Immature natural killer cell (primary cell): ENCODE data around the gene RAB12. TPM values are rescaled to one million over a fixed set of nuclear protein-coding genes. Genes with fewer than 3 reads are reported as not detected.
"Not testable (repeated sequence)": the region's sequence is repeated elsewhere in the genome, so short reads cannot be mapped to it uniquely, and the experiment has no call there.

Experiments used
- DNase-seq, 3 donors: peaks; one replicate each; pipeline ENCODE4 v3.0.0; 2022; ENCODE audit warnings: mixed read lengths in 1 of 3
- H3K27ac Mint-ChIP-seq, 6 donors: one replicate each; pipeline ENCODE4 v1.8.0; 2020; ENCODE audit warnings: mixed read lengths in 6 of 6, mild to moderate bottlenecking in 5 of 6, inconsistent platforms in 4 of 6, moderate library complexity in 3 of 6
- H3K27me3 Mint-ChIP-seq, 3 donors: one replicate each; pipeline ENCODE4 v1.8.0; 2020 to 2021; ENCODE audit warnings: low read depth in 3 of 3, mild to moderate bottlenecking in 3 of 3, mixed read lengths in 3 of 3, moderate library complexity in 3 of 3, inconsistent platforms in 1 of 3
- H3K36me3 Mint-ChIP-seq, 3 donors: one replicate each; pipeline ENCODE4 v1.8.0; 2020; ENCODE audit warnings: mixed read lengths in 3 of 3, inconsistent platforms in 2 of 3, mild to moderate bottlenecking in 2 of 3
- H3K4me1 Mint-ChIP-seq, 2 donors: one replicate each; pipeline ENCODE4 v1.8.0; 2020; ENCODE audit warnings: inconsistent platforms in 2 of 2, mild to moderate bottlenecking in 2 of 2, mixed read lengths in 2 of 2, moderate library complexity in 1 of 2
- H3K4me3 Mint-ChIP-seq, 5 donors: one replicate each; pipeline ENCODE4 v1.8.0; 2020; ENCODE audit warnings: mild to moderate bottlenecking in 5 of 5, mixed read lengths in 5 of 5, inconsistent platforms in 3 of 5, moderate library complexity in 3 of 5
- H3K9me3 Mint-ChIP-seq, 6 donors: one replicate each; pipeline ENCODE4 v1.8.0; 2020; ENCODE audit warnings: mild to moderate bottlenecking in 6 of 6, mixed read lengths in 6 of 6, inconsistent platforms in 4 of 6, moderate library complexity in 3 of 6
- polyA plus RNA-seq, 3 donors: library from polyadenylated mRNA; unstranded; fragments of 300-500 nt; fragmentation: Illumina TruSeq; gene quantifications; one replicate each; pipeline ENCODE4 v1.2.3, GENCODE V29; 2021

Gene RAB12
- polyA plus RNA-seq, 3 donors from 2014 or later, result 0.10 TPM; not detected in 2

GRCh38 chr18:8635087-8635486 is 25.9 kb downstream of the RAB12 start:
- Mint-ChIP-seq H3K27me3 (peaks cover 0 to 2% (median 1%) of the 10 kb centered on the region in 3 donors), H3K27ac (peak overlapping the region; percentile 51 to 81 (median 73)), H3K9me3 (peaks cover 0 to 1% (median 0%) of the 10 kb centered on the region in 6 donors), H3K4me1 (peaks cover 27 to 38% of the 10 kb centered on the region in 2 donors), H3K4me3 (no peak overlapping the region), H3K36me3 (peaks cover 20 to 40% (median 31%) of the 10 kb centered on the region in 3 donors)
- no peak for DNase-seq

DNA sequence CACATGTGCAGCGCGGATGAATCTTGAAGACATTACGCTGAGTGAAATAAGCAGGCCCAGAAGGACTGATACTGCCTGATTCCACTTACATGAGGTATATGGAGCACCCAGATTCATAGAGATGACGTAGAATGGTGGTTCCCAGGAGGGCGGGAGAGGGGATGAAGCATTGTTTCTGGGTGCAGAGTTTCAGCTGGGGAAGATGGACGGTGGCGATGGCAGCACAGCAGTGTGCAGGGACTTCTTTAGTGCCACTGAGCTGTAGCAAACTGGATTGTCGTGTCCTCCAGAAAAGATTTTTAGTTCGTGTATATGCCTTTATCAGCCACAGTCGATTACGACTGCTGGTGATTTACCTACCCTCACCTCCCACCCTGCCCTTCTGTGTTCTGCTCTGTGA is 30.5 kb downstream of the RAB12 start:
- no peak overlapping the region for H3K4me3 Mint-ChIP-seq
- H3K4me1 Mint-ChIP-seq, result peaks cover 6% of the 10 kb centered on the region in 2 donors
- H3K27ac Mint-ChIP-seq, result no peak overlapping the region
- no peaks in the 10 kb centered on the region for H3K27me3 Mint-ChIP-seq
- no peak for DNase-seq
- peaks cover 0 to 1% (median 0%) of the 10 kb centered on the region in 6 donors for H3K9me3 Mint-ChIP-seq
- peaks cover 37 to 43% (median 38%) of the 10 kb centered on the region in 3 donors for H3K36me3 Mint-ChIP-seq

GRCh38 chr18:8643326-8643878 is 34.2 kb downstream of the RAB12 start:
- peaks cover 18 to 32% (median 25%) of the 10 kb centered on the region in 3 donors for H3K36me3 Mint-ChIP-seq
- peaks cover 2 to 3% (median 3%) of the 10 kb centered on the region in 3 donors for H3K27me3 Mint-ChIP-seq

GRCh38 chr18:8647359-8647758 is 38.1 kb downstream of the RAB12 start:
- peaks cover 5 to 16% (median 8%) of the 10 kb centered on the region in 3 donors for H3K27me3 Mint-ChIP-seq
- not testable (repeated sequence) for H3K36me3 Mint-ChIP-seq, DNase-seq, H3K4me3 Mint-ChIP-seq, H3K4me1 Mint-ChIP-seq, H3K27ac Mint-ChIP-seq, H3K9me3 Mint-ChIP-seq

More at GRCh38 chr18:8643326-8643878, 34.2 kb downstream of the RAB12 start:
- Mint-ChIP-seq H3K4me3 (no peak overlapping the region), H3K27ac (no peak overlapping the region), H3K9me3 (peaks cover 0 to 1% (median 0%) of the 10 kb centered on the region in 6 donors), H3K4me1 (no peaks in the 10 kb centered on the region)
- no peak for DNase-seq

- not testable (repeated sequence) for H3K4me1 Mint-ChIP-seq, H3K27ac Mint-ChIP-seq, H3K36me3 Mint-ChIP-seq, DNase-seq, H3K4me3 Mint-ChIP-seq, H3K9me3 Mint-ChIP-seq
- peaks cover 8 to 16% (median 10%) of the 10 kb centered on the region in 3 donors for H3K27me3 Mint-ChIP-seq
These were observed 42.4 kb downstream of the RAB12 start for GRCh38 chr18:8651478-8652261.

DNA sequence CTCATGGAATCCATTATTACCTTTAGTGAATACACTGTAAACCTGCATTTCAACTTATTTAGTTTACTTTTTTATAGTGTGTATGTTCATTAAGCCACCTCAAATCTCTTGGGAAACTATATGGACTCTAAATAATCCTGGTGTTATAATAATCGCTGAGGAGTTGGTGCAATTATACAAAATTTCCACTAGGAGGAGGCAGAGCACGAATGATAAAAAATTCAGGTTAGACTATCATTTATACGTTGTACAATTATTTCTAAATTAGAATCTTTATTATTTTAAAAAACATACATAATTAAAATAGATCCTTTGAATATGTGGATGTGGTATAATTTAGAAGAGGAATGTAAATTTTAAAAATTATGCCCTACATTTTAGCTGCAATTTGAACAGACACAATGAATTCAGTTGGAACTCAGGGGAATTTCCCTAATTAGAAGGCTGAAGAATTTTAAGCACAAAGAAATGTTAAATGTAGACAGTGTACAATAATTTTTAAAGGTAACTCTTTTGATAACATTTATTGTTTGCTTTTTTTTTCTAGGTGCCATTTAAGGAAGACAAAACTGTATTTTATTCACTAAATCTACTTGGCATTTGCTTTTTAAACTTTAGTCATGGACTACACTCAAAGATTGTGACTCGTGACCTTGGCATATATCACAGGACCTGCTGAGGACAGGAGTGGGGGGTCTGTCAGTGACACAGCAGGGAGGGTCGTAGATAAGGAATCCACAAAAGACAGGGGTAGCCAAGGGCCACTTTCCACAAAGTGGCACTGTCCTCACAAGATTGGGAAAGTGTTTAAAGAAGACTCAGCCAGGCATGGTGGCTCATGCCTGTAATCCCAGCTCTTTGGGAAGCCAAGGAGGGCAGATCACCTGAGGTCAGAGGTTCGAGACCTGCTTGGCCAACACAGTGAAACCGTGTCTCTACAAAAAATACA is 45.5 kb downstream of the RAB12 start:
- no peaks in the 10 kb centered on the region for H3K4me1 Mint-ChIP-seq
- H3K27ac Mint-ChIP-seq, result no peak overlapping the region
- H3K36me3 Mint-ChIP-seq, result no peaks in the 10 kb centered on the region
- H3K27me3 Mint-ChIP-seq, result peaks cover 5 to 13% (median 7%) of the 10 kb centered on the region in 3 donors
- no peaks in the 10 kb centered on the region for H3K9me3 Mint-ChIP-seq
- peak in 2 of 3 donors; percentile 8 to 12 for DNase-seq
- no peak overlapping the region for H3K4me3 Mint-ChIP-seq

DNA sequence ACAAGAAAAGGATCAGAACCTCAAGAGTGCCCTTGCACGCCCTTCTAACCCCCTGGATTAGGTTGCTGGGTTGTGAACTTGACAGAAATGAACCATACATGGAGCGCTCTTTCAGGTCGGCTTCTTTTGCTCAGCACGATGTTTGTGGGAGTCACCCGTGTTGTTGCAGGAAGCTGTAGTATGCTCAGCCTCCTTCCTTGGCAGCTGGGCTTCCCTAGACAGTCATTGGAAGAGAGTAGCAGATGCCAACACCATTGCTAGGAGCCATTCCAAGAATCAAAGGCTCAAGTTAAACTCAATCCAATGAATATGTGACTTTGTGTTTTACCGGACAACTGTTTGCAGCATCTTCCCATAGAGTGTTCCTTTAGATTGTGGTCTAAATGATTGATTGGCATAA is 47.0 kb downstream of the RAB12 start:
- Mint-ChIP-seq H3K4me3 (no peak overlapping the region), H3K36me3 (no peaks in the 10 kb centered on the region), H3K27me3 (peaks cover 3 to 7% (median 4%) of the 10 kb centered on the region in 3 donors), H3K4me1 (peaks cover 2% of the 10 kb centered on the region in 2 donors), H3K9me3 (no peaks in the 10 kb centered on the region), H3K27ac (no peak overlapping the region)
- DNase-seq, result no peak

- Mint-ChIP-seq H3K4me3 (no peak overlapping the region), H3K36me3 (no peaks in the 10 kb centered on the region), H3K4me1 (peaks cover 7 to 12% of the 10 kb centered on the region in 2 donors), H3K27ac (no peak overlapping the region), H3K27me3 (peaks cover 1 to 7% (median 3%) of the 10 kb centered on the region in 3 donors), H3K9me3 (no peaks in the 10 kb centered on the region)
- no peak for DNase-seq
These were observed 48.0 kb downstream of the RAB12 start for GRCh38 chr18:8657050-8657820.

- H3K4me3 Mint-ChIP-seq, result no peak overlapping the region
- no peaks in the 10 kb centered on the region for H3K9me3 Mint-ChIP-seq
- H3K27ac Mint-ChIP-seq, result no peak overlapping the region
- no peak for DNase-seq
- peaks cover 1 to 8% (median 3%) of the 10 kb centered on the region in 3 donors for H3K27me3 Mint-ChIP-seq
- peaks cover 15 to 20% of the 10 kb centered on the region in 2 donors for H3K4me1 Mint-ChIP-seq
- no peaks in the 10 kb centered on the region for H3K36me3 Mint-ChIP-seq
These were observed 48.7 kb downstream of the RAB12 start for GRCh38 chr18:8657873-8658470.

- Mint-ChIP-seq H3K27ac (no peak overlapping the region), H3K9me3 (no peaks in the 10 kb centered on the region), H3K4me1 (peaks cover 16 to 22% of the 10 kb centered on the region in 2 donors), H3K4me3 (no peak overlapping the region), H3K27me3 (peaks cover 1 to 11% (median 8%) of the 10 kb centered on the region in 3 donors), H3K36me3 (no peaks in the 10 kb centered on the region)
- DNase-seq, result no peak
These were observed 49.7 kb downstream of the RAB12 start for GRCh38 chr18:8658858-8659485.

DNA sequence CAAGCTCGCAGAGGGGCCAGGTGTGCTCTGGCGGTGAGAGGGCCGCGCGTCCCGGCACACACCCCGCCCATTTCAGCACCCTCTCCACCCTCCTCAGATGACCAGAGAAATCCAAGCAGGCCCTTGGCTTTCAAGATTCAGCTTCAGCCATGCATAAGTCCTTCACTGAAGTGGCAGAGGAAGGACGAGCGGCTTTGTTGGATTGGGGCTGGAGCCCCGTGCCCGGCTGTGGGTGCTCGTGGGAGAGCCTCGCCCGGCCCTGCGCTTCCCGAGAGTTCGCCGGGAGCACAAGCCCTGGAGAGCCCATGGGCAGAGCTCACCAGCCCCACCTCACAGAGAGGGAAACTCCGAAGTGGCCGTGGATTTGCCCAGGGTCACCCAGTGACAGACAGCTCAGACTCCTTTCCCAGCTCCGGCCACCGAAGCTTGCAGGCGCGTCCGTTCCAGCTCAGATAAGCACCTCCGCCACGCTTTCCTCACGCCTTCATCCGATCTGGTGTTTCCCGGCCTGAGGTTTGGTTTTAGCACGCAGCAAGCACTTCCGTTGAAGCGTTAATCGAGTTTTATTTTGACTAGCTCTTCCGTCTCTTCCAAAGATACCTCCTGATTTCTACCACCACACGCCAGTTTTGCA is 50.5 kb downstream of the RAB12 start:
- peaks cover 1 to 11% (median 5%) of the 10 kb centered on the region in 3 donors for H3K27me3 Mint-ChIP-seq
- no peaks in the 10 kb centered on the region for H3K9me3 Mint-ChIP-seq
- H3K4me3 Mint-ChIP-seq, result no peak overlapping the region
- DNase-seq, result no peak
- no peak overlapping the region for H3K27ac Mint-ChIP-seq
- peaks cover 16 to 22% of the 10 kb centered on the region in 2 donors for H3K4me1 Mint-ChIP-seq
- H3K36me3 Mint-ChIP-seq, result no peaks in the 10 kb centered on the region

- Mint-ChIP-seq H3K36me3 (no peaks in the 10 kb centered on the region), H3K4me1 (peaks cover 16 to 22% of the 10 kb centered on the region in 2 donors), H3K27me3 (peaks cover 1 to 11% (median 5%) of the 10 kb centered on the region in 3 donors), H3K4me3 (no peak overlapping the region), H3K27ac (no peak overlapping the region), H3K9me3 (no peaks in the 10 kb centered on the region)
- DNase-seq, result no peak
These were observed 51.1 kb downstream of the RAB12 start for GRCh38 chr18:8660316-8660715.
